ENCODE data around the gene DRD2.

GRCh38 chr11:113372309-113372708 is 102.9 kb downstream of the DRD2 start:
- TF ChIP-seq CTCF (IDR thresholded peaks at IDR 0.05; ENCODE audit: poor library complexity) (peak; percentile 28), EZH2 (IDR thresholded peaks at IDR 0.05; ENCODE audit: borderline replicate concordance) (no peak)
